IMR-90 (cell line): ENCODE data around the gene SLC25A28.
A peak's percentile ranks its signal among the peaks of the same experiment; 100 is the strongest.

Source experiments
- BHLHE40 ChIP-seq: fragments of 150-350 bp; IDR thresholded peaks from 2 replicates; pipeline ENCODE4 v1.6.1; 2016; ENCODE audit warnings: mild to moderate bottlenecking, low read depth, low read length
- CEBPB ChIP-seq: IDR thresholded peaks from 2 replicates; pipeline ENCODE4 v1.6.1; 2012; ENCODE audit warnings: low read depth, low read length, improper control_type of control experiment
- MAFK ChIP-seq: IDR thresholded peaks from 2 replicates; pipeline ENCODE4 v1.6.1; 2012; ENCODE audit warnings: low read depth, low read length, improper control_type of control experiment
- MXI1 ChIP-seq: IDR thresholded peaks from 2 replicates; pipeline ENCODE4 v1.6.1; 2012; ENCODE audit warnings: low read depth, mild to moderate bottlenecking, low read length, moderate library complexity, borderline replicate concordance
- POLR2A ChIP-seq: IDR thresholded peaks from 2 replicates; pipeline ENCODE4 v1.6.1; 2012; ENCODE audit warnings: mild to moderate bottlenecking, low read depth, low read length
- RAD21 ChIP-seq: IDR thresholded peaks from 2 replicates; pipeline ENCODE4 v1.6.1; 2012; ENCODE audit warnings: low read length, improper control_type of control experiment
- RCOR1 ChIP-seq: IDR thresholded peaks from 2 replicates; pipeline ENCODE4 v1.6.1; 2012; ENCODE audit warnings: mild to moderate bottlenecking, low read length, improper control_type of control experiment; ENCODE audit not compliant: insufficient replicate concordance
- RFX5 ChIP-seq: IDR thresholded peaks from 2 replicates; pipeline ENCODE4 v1.8.0; 2012; ENCODE audit warnings: low read depth, mild to moderate bottlenecking, low read length, moderate library complexity
- SMC3 ChIP-seq: fragments of 150-350 bp; IDR thresholded peaks from 2 replicates; pipeline ENCODE4 v1.6.1; 2016; ENCODE audit warnings: low read depth, mild to moderate bottlenecking, antibody characterized with exemption, low read length, moderate library complexity
- TF ChIP-seq, protein P1 (sequence below): conservative IDR thresholded peaks from 2 replicates; pipeline ENCODE4 v1.5.1; 2012; ENCODE audit warnings: mild to moderate bottlenecking, low read depth, low read length, improper control_type of control experiment
- TF ChIP-seq, protein P2 (sequence below): fragments of 150-350 bp; IDR thresholded peaks from 2 replicates; pipeline ENCODE4 v1.6.1; 2017; ENCODE audit warnings: mild to moderate bottlenecking, antibody characterized with exemption, low read length, low read depth

DNA sequence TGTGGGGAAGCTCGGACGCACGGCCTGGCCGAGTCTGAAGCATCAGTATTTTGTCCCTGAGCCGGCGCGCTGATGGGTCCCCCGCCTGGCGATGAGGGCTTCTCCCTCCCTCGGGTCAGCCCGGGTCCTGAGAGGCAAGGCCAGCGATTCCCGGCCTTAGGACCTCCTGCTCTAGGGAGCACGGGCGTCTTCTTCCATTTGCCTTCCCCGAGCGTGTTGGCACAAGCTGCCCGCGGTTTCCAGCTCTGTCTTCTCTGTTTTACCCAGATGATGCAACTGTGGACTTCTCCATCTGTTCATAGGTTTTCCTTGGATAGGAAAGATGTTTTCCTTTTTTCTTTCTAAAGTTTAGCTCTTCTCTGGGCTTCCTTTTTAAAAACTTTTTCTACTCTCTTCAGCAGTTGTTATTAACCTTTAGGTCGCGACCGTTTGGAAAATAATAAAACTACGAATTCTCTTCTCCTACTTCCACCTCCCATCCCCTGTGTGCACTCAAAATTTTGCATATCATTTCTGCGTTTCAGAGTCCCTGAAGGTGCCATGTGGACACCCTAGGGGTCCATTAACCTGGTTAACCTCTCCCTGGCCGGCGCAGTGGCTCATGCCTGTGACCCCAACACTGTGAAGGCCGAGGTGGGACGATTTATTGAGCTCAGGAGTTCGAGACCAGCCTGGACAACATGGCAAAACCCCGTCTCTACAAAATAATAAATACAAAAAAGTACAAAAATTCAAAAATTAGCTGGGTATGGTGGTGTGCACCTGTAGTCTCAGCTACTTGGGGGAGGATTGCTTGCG lies 1.4 kb upstream of the SLC25A28 start:
- TF ChIP-seq RFX5 (no peak), POLR2A (no peak), CEBPB (peak; percentile 48; the same call in 1 of the 2 replicates), RAD21 (no peak), MXI1 (no peak; the same call in 1 of the 2 replicates), RCOR1 (no peak), BHLHE40 (no peak), SMC3 (peak; percentile 13; the same call in 1 of the 2 replicates), MAFK (no peak)
- TF ChIP-seq, protein P1, sequence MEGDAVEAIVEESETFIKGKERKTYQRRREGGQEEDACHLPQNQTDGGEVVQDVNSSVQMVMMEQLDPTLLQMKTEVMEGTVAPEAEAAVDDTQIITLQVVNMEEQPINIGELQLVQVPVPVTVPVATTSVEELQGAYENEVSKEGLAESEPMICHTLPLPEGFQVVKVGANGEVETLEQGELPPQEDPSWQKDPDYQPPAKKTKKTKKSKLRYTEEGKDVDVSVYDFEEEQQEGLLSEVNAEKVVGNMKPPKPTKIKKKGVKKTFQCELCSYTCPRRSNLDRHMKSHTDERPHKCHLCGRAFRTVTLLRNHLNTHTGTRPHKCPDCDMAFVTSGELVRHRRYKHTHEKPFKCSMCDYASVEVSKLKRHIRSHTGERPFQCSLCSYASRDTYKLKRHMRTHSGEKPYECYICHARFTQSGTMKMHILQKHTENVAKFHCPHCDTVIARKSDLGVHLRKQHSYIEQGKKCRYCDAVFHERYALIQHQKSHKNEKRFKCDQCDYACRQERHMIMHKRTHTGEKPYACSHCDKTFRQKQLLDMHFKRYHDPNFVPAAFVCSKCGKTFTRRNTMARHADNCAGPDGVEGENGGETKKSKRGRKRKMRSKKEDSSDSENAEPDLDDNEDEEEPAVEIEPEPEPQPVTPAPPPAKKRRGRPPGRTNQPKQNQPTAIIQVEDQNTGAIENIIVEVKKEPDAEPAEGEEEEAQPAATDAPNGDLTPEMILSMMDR: no peak
- TF ChIP-seq, protein P2, sequence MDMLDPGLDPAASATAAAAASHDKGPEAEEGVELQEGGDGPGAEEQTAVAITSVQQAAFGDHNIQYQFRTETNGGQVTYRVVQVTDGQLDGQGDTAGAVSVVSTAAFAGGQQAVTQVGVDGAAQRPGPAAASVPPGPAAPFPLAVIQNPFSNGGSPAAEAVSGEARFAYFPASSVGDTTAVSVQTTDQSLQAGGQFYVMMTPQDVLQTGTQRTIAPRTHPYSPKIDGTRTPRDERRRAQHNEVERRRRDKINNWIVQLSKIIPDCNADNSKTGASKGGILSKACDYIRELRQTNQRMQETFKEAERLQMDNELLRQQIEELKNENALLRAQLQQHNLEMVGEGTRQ: no peak
